Esophagus muscularis mucosa (tissue), 4 donors: ENCODE data around the gene RELB. TPM values are rescaled to one million over a fixed set of nuclear protein-coding genes. Genes with fewer than 3 reads are reported as not detected.

Experiments
- DNase-seq: peaks from one replicate; pipeline ENCODE4 v3.0.0-alpha.2; 2017; ENCODE audit errors: extremely low spot score
- H3K27ac ChIP-seq, 4 donors: fragments of 200-600 bp; sonication (generic); replicated peaks in 1 of 4; 1 replicate in 3 of 4; 2 replicates in 1 of 4; pipeline ENCODE4 v1.5.1; 2016 to 2019; ENCODE audit warnings: mild to moderate bottlenecking in 1 of 4
- H3K27me3 ChIP-seq, 4 donors: fragments of 200-600 bp; sonication (generic); one replicate each; pipeline versions ENCODE4 v1.5.1 to v1.6.0; 2016 to 2019
- H3K36me3 ChIP-seq, 4 donors: fragments of 200-600 bp; sonication (generic); one replicate each; pipeline ENCODE4 v1.5.1; 2016 to 2019
- H3K4me1 ChIP-seq, 4 donors: fragments of 200-600 bp; sonication (generic); one replicate each; pipeline ENCODE4 v1.5.1; 2016 to 2019
- H3K4me3 ChIP-seq, 4 donors: fragments of 200-600 bp; sonication (generic); 1 replicate in 2 of 4; 2 replicates in 2 of 4; pipeline ENCODE4 v1.5.1; 2016 to 2019; ENCODE audit warnings: mild to moderate bottlenecking in 4 of 4, moderate library complexity in 1 of 4
- H3K9me3 ChIP-seq, 4 donors: fragments of 200-600 bp; sonication (generic); 1 replicate in 3 of 4; 2 replicates in 1 of 4; pipeline ENCODE4 v1.5.1; 2016 to 2019
- EP300 ChIP-seq: sonication (generic); formaldehyde crosslinking; IDR thresholded peaks from one replicate; pipeline ENCODE4 v1.6.1; 2017; ENCODE audit warnings: antibody characterized with exemption
- POLR2A ChIP-seq: fragments of 450-650 bp; IDR thresholded peaks from one replicate; pipeline ENCODE4 v1.6.1; 2017; ENCODE audit warnings: antibody characterized with exemption, moderate library complexity, mild to moderate bottlenecking, low read depth
- POLR2AphosphoS5 ChIP-seq, 2 donors: sonication (generic); formaldehyde crosslinking; IDR thresholded peaks; one replicate each; pipeline ENCODE4 v1.6.1; 2017; ENCODE audit warnings: antibody characterized with exemption in 2 of 2
- WGBS: methylation state at CpG from one replicate; pipeline ENCODE4 v1.1.5; 2018; 5-methylcytosine and 5-hydroxymethylcytosine counted together
- intact Hi-C: fragments of 100-400 bp; cut with DNase I; formaldehyde crosslinking; loops from one replicate; pipeline ENCODE4 v1.15.1; 2023
- total RNA-seq, 4 donors: library from RNA; depleted of rRNA; stranded (reverse); fragments of >200 nt; gene quantifications; one replicate each; pipeline versions ENCODE4 v1.1.0 to v1.2.1, GENCODE V29; 2016
- TF ChIP-seq, protein P1 (sequence below), 3 experiments: fragments of 200-600 bp in 2 of 3; fragments of 450-650 bp in 1 of 3; sonication (generic) in 2 of 3; IDR thresholded peaks; one replicate each; pipeline ENCODE4 v1.5.1; 2017 to 2019; ENCODE audit warnings: antibody characterized with exemption in 3 of 3, mild to moderate bottlenecking in 2 of 3, moderate library complexity in 1 of 3

RELB gene
- total RNA-seq, 4 donors from 2014 or later, result 5.8 to 15.9 (median 7.5) TPM

DNA sequence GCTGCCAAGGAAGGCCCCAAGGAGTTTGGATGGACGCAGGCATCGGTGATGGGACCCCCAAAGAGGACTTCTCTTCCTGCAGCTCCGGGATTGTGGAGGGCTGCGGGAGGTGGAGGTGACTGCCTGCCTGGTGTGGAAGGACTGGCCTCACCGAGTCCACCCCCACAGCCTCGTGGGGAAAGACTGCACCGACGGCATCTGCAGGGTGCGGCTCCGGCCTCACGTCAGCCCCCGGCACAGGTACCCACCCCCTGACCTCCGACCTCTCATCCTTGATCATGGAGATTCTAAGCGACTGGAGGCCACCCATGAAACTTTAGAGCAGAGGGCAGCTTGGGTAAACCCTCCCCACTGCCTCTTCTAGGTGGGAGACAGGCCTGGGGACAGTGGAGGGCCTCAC lies 20.7 kb downstream of the RELB start:
- TF ChIP-seq, protein P1, sequence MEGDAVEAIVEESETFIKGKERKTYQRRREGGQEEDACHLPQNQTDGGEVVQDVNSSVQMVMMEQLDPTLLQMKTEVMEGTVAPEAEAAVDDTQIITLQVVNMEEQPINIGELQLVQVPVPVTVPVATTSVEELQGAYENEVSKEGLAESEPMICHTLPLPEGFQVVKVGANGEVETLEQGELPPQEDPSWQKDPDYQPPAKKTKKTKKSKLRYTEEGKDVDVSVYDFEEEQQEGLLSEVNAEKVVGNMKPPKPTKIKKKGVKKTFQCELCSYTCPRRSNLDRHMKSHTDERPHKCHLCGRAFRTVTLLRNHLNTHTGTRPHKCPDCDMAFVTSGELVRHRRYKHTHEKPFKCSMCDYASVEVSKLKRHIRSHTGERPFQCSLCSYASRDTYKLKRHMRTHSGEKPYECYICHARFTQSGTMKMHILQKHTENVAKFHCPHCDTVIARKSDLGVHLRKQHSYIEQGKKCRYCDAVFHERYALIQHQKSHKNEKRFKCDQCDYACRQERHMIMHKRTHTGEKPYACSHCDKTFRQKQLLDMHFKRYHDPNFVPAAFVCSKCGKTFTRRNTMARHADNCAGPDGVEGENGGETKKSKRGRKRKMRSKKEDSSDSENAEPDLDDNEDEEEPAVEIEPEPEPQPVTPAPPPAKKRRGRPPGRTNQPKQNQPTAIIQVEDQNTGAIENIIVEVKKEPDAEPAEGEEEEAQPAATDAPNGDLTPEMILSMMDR (IDR thresholded peaks at IDR 0.05), result no peak
- TF ChIP-seq POLR2A (no peak), EP300 (no peak), POLR2AphosphoS5 (IDR thresholded peaks at IDR 0.05) (no peak)
- WGBS, result 75% methylated on average over 14 of the region's 14 CpGs
- no peak for DNase-seq
- Histone ChIP-seq H3K9me3 (no peaks in the 10 kb centered on the region), H3K27ac (no peak overlapping the region), H3K27me3 (no peaks in the 10 kb centered on the region), H3K4me3 (no peak overlapping the region), H3K36me3 (peaks cover 0 to 37% (median 12%) of the 10 kb centered on the region in 4 donors), H3K4me1 (peaks cover 0 to 2% (median 0%) of the 10 kb centered on the region in 4 donors)
- intact Hi-C loops, result no loop called here

DNA sequence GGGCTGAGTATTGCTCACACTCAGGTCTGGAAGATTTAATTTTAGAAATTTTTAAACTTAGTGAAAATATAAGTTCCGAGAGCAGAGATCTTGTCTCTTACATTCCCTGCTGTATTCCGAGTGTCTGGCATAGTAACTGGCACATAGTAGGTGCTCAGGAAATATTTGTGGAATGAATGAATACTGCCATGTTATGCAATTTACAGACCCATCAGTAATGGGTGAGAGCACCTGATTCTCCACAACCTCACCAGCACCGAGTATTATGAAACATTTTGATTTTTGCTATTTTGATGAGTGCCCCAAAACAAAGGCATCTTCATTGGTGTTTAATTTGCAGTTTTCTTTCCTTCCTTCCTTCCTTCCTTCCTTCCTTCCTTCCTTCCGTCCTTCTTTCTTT lies 21.8 kb downstream of the RELB start:
- Histone ChIP-seq H3K4me1 (no peaks in the 10 kb centered on the region), H3K9me3 (no peaks in the 10 kb centered on the region), H3K36me3 (peaks cover 0 to 45% (median 18%) of the 10 kb centered on the region in 4 donors), H3K27ac (no peak overlapping the region), H3K27me3 (no peaks in the 10 kb centered on the region), H3K4me3 (no peak overlapping the region)
- TF ChIP-seq EP300, result no peak
- no peak for TF ChIP-seq POLR2AphosphoS5 (IDR thresholded peaks at IDR 0.05)
- TF ChIP-seq, protein P1 (IDR thresholded peaks at IDR 0.05), result no peak
- no peak for TF ChIP-seq POLR2A
- WGBS, result 100% methylated on average over 4 of the region's 4 CpGs
- DNase-seq, result no peak
- intact Hi-C loops, result no loop called here

DNA sequence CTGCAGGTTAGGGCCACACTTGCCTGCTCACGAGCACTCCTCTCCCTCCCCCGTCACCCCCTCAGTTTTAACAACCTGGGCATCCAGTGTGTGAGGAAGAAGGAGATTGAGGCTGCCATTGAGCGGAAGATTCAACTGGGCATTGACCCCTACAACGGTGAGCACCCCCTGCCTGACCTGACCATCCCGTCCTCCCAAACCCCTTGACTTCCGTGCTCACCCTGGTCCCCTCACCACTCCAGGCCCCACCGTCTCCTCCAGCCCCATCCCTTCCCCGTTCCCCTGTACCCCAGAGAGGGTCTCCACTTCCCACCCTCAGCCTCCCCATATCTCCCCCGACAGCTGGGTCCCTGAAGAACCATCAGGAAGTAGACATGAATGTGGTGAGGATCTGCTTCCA lies 24.0 kb downstream of the RELB start:
- no peak for TF ChIP-seq POLR2AphosphoS5 (IDR thresholded peaks at IDR 0.05)
- no peak for TF ChIP-seq EP300
- TF ChIP-seq, protein P1 (IDR thresholded peaks at IDR 0.05), result no peak
- TF ChIP-seq POLR2A, result no peak
- intact Hi-C loops, result no loop called here
- H3K36me3 ChIP-seq, result peaks cover 14 to 56% (median 35%) of the 10 kb centered on the region in 4 donors

DNA sequence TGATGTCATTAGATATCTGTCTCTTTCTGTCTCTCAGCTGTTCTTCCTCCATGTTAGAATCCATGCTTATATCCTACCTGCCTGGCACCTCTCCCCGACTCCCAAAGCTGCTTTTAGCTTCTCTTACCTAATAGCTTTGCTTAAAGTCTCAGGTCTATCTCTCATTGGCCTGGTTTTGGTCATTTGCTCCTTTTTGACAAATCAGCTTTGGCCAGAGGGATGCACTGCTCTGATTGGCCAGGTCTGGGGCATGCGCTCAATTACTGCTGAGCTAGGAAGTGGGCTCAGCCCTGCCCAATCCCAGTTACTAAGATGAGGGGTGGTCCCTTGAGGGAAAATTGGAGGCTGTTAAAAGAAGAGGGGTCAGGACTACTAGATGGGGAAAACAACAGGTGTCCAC lies 26.1 kb downstream of the RELB start:
- no peak for TF ChIP-seq POLR2A
- TF ChIP-seq, protein P1 (IDR thresholded peaks at IDR 0.05), result no peak
- DNase-seq, result no peak
- H3K4me3 ChIP-seq, result no peak overlapping the region
- peaks cover 19 to 70% (median 52%) of the 10 kb centered on the region in 4 donors for H3K36me3 ChIP-seq
- no peaks in the 10 kb centered on the region for H3K4me1 ChIP-seq
- 100% methylated on average over 2 of the region's 2 CpGs for WGBS
- intact Hi-C loops, result no loop called here
- no peaks in the 10 kb centered on the region for H3K9me3 ChIP-seq
- H3K27ac ChIP-seq, result no peak overlapping the region
- H3K27me3 ChIP-seq, result no peaks in the 10 kb centered on the region

More for the DNA sequence above, 24.0 kb downstream of the RELB start:
- H3K9me3 ChIP-seq, result no peaks in the 10 kb centered on the region
- no peaks in the 10 kb centered on the region for H3K27me3 ChIP-seq
- no peak for DNase-seq
- H3K4me1 ChIP-seq, result no peaks in the 10 kb centered on the region
- no peak overlapping the region for H3K4me3 ChIP-seq
- WGBS, result 94% methylated on average over 7 of the region's 9 CpGs
- no peak overlapping the region for H3K27ac ChIP-seq

DNA sequence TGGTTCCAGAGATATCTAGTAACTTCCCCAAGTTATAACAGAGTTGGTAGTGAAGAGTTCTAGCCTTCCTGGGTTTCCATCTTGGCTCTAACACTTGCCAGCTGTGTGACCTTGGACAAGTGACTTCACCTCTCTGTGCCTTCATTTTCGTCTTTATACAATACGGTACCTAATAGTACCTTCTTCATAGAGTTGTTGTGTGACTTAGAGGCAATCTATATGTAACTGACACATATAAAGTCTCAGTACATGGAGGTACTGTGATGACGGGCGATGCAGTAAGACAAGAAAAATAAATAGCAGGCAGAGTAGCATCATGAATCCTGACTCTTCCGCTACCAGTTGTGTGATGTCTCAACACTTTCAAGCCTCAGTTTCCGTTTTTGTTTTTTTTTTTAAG lies 29.6 kb downstream of the RELB start:
- Histone ChIP-seq H3K36me3 (peaks cover 19 to 96% (median 73%) of the 10 kb centered on the region in 4 donors), H3K27ac (no peak overlapping the region), H3K27me3 (no peaks in the 10 kb centered on the region), H3K4me1 (no peaks in the 10 kb centered on the region), H3K9me3 (peaks cover 0 to 4% (median 0%) of the 10 kb centered on the region in 4 donors), H3K4me3 (no peak overlapping the region)
- 93% methylated on average over 6 of the region's 6 CpGs for WGBS
- intact Hi-C loops, result no loop called here
- no peak for DNase-seq
- TF ChIP-seq, protein P1 (IDR thresholded peaks at IDR 0.05), result no peak
- TF ChIP-seq EP300 (no peak), POLR2A (no peak), POLR2AphosphoS5 (IDR thresholded peaks at IDR 0.05) (no peak)
